ENCODE data around the gene SEMA4A.
"Not testable (repeated sequence)": the region's sequence is repeated elsewhere in the genome, so short reads cannot be mapped to it uniquely, and the experiment has no call there.

DNA sequence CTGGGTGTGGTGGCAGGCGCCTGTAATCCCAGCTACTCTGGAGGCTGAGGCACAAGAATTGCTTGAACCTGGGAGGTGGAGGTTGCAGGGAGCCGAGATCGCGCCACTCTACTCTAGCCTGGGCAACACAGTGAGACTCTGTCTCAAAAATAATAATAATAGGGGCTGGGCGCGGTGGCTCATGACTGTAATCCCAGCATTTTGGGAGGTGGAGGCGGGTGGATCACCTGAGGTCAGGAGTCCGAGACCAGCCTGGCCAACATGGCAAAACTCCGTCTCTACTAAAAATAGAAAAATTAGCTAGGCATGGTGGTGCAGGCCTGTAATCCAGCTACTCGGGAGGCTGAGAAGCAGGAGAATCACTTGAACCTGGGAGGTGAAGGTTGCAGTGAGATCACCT is 27.8 kb upstream of the SEMA4A start:
- TF ChIP-seq, protein P1, sequence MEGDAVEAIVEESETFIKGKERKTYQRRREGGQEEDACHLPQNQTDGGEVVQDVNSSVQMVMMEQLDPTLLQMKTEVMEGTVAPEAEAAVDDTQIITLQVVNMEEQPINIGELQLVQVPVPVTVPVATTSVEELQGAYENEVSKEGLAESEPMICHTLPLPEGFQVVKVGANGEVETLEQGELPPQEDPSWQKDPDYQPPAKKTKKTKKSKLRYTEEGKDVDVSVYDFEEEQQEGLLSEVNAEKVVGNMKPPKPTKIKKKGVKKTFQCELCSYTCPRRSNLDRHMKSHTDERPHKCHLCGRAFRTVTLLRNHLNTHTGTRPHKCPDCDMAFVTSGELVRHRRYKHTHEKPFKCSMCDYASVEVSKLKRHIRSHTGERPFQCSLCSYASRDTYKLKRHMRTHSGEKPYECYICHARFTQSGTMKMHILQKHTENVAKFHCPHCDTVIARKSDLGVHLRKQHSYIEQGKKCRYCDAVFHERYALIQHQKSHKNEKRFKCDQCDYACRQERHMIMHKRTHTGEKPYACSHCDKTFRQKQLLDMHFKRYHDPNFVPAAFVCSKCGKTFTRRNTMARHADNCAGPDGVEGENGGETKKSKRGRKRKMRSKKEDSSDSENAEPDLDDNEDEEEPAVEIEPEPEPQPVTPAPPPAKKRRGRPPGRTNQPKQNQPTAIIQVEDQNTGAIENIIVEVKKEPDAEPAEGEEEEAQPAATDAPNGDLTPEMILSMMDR (conservative IDR thresholded peaks at IDR 0.05 in 1 of 2, IDR thresholded peaks at IDR 0.05 in 1 of 2; ENCODE audit: low read depth in 1 of 2, low read length in 2 of 2): not testable (repeated sequence)
- TF ChIP-seq EZH2 (IDR thresholded peaks at IDR 0.05; ENCODE audit: low read length, missing control alignments): not testable (repeated sequence)
